Measurements from ENCODE around the gene DOK7.

- TF ChIP-seq CTCF (IDR thresholded peaks at IDR 0.05) (no peak), POLR2AphosphoS5 (IDR thresholded peaks at IDR 0.05) (no peak)
Observed at GRCh38 chr4:3427706-3428446, 35.2 kb upstream of the DOK7 start.

Measured in sigmoid colon (tissue), 4 donors.